SK-N-SH (cell line): ENCODE results near the gene PAX9. TPM values are rescaled to one million over a fixed set of nuclear protein-coding genes. Genes with fewer than 3 reads are reported as not detected.

Experiments used
- CTCF ChIA-PET: fragments of 300-600, 350-600 bp; formaldehyde crosslinking; extraction: SDS; loops from one replicate; lab custom pipeline; 2021; lab: Yijun Ruan, JAX
- POLR2A ChIA-PET: fragments of 350-600 bp; sonication (Branson Sonifier 250); formaldehyde crosslinking; extraction: SDS; loops from one replicate; lab custom pipeline; 2020; ENCODE audit warnings: antibody characterized with exemption, inconsistent platforms; lab: Yijun Ruan, JAX
- DNase-seq: peaks from one replicate; pipeline ENCODE4 v3.0.0; 2012
- H2AFZ ChIP-seq: fragments of 200-600 bp; sonication (generic); 2 replicates; pipeline ENCODE4 v1.8.1; 2016; ENCODE audit warnings: antibody characterized with exemption, mild to moderate bottlenecking, low read depth
- H3F3A ChIP-seq: fragments of 200-600 bp; sonication (generic); replicated peaks from 2 replicates; pipeline ENCODE3; 2016; ENCODE audit warnings: antibody characterized with exemption, mild to moderate bottlenecking; ENCODE audit not compliant: insufficient read depth
- H3K27ac ChIP-seq, 2 experiments: fragments of 200-500 bp in 1 of 2; fragments of 200-600 bp in 1 of 2; sonication (Bioruptor generic) in 1 of 2; sonication (generic), shearing (Covaris generic) in 1 of 2; 2 replicates each; pipeline versions ENCODE4 v1.5.1 to v1.6.1; 2014 to 2016; ENCODE audit warnings: low read depth in 2 of 2, inconsistent platforms in 1 of 2, low read length in 1 of 2, mild to moderate bottlenecking in 1 of 2, mixed read lengths in 1 of 2
- H3K27me3 ChIP-seq: fragments of 200-600 bp; sonication (generic), shearing (Covaris generic); 2 replicates; pipeline ENCODE4 v1.6.1; 2016; ENCODE audit warnings: mixed run types; ENCODE audit not compliant: insufficient read depth
- H3K36me3 ChIP-seq, 2 experiments: fragments of 200-500 bp in 1 of 2; fragments of 200-600 bp in 1 of 2; sonication (Bioruptor generic) in 1 of 2; sonication (generic) in 1 of 2; replicated peaks in 1 of 2; 2 replicates each; pipeline versions ENCODE3 to v1.5.1; 2014 to 2016; ENCODE audit warnings: low read length in 1 of 2, mild to moderate bottlenecking in 1 of 2; ENCODE audit not compliant: insufficient read depth in 2 of 2, control insufficient read depth in 1 of 2
- H3K4me1 ChIP-seq, 2 experiments: fragments of 200-500 bp in 1 of 2; fragments of 200-600 bp in 1 of 2; sonication (Bioruptor generic) in 1 of 2; sonication (generic), shearing (Covaris generic) in 1 of 2; 2 replicates each; pipeline versions ENCODE4 v1.5.1 to v1.6.1; 2014 to 2016; ENCODE audit warnings: low read depth in 1 of 2, low read length in 1 of 2, mixed run types in 1 of 2; ENCODE audit not compliant: insufficient read depth in 2 of 2, control insufficient read depth in 1 of 2
- H3K4me2 ChIP-seq: fragments of 200-600 bp; sonication (generic), shearing (Covaris generic); 2 replicates; pipeline ENCODE4 v1.6.1; 2017; ENCODE audit warnings: mixed run types
- H3K4me3 ChIP-seq, 2 experiments: fragments of 200-500 bp in 1 of 2; fragments of 200-600 bp in 1 of 2; sonication (Bioruptor generic) in 1 of 2; sonication (generic), shearing (Covaris generic) in 1 of 2; 2 replicates each; pipeline versions ENCODE4 v1.5.1 to v1.8.1; 2014 to 2016; ENCODE audit warnings: low read depth in 2 of 2, inconsistent platforms in 1 of 2, low read length in 1 of 2, mild to moderate bottlenecking in 1 of 2, mixed read lengths in 1 of 2, moderate library complexity in 1 of 2
- H3K79me2 ChIP-seq: fragments of 200-600 bp; sonication (generic); 2 replicates; pipeline ENCODE4 v1.8.1; 2017; ENCODE audit warnings: mild to moderate bottlenecking; ENCODE audit not compliant: insufficient read depth
- H3K9ac ChIP-seq: fragments of 200-600 bp; sonication (generic); 2 replicates; pipeline ENCODE4 v1.6.1; 2017; ENCODE audit warnings: mixed run types
- H3K9me2 ChIP-seq: fragments of 200-600 bp; sonication (generic); 2 replicates; pipeline ENCODE4 v1.6.1; 2017; ENCODE audit warnings: mixed run types
- H3K9me3 ChIP-seq: fragments of 200-600 bp; sonication (generic); 2 replicates; pipeline ENCODE4 v1.6.1; 2017; ENCODE audit warnings: mixed run types, mild to moderate bottlenecking, moderate library complexity
- H4K20me1 ChIP-seq: fragments of 200-600 bp; sonication (generic); 2 replicates; pipeline ENCODE4 v1.6.1; 2017; ENCODE audit warnings: mild to moderate bottlenecking, mixed run types; ENCODE audit not compliant: insufficient read depth
- ELF1 ChIP-seq: IDR thresholded peaks from 2 replicates; pipeline ENCODE4 v1.4.0; 2012
- EZH2phosphoT487 ChIP-seq: fragments of 200-600 bp; sonication (generic); IDR thresholded peaks from 2 replicates; pipeline ENCODE4 v1.6.1; 2017; ENCODE audit warnings: low read depth, mixed run types, mild to moderate bottlenecking, antibody characterized with exemption, moderate library complexity, borderline replicate concordance
- FOSL2 ChIP-seq: IDR thresholded peaks from 2 replicates; pipeline ENCODE4 v1.4.0; 2012; ENCODE audit warnings: low read depth, mild to moderate bottlenecking, moderate library complexity, borderline replicate concordance
- FOXJ3 ChIP-seq: sonication (generic); formaldehyde crosslinking; IDR thresholded peaks from 2 replicates; pipeline ENCODE4 v1.5.1; 2020; ENCODE audit warnings: mild to moderate bottlenecking, missing genetic modification reagents
- FOXM1 ChIP-seq: IDR thresholded peaks from 2 replicates; pipeline ENCODE4 v1.4.0; 2012; ENCODE audit warnings: low read depth, mild to moderate bottlenecking
- GATA2 ChIP-seq: sonication (generic); formaldehyde crosslinking; IDR thresholded peaks from 2 replicates; pipeline ENCODE4 v1.5.0; 2020; ENCODE audit warnings: mild to moderate bottlenecking, missing genetic modification reagents
- JUND ChIP-seq: IDR thresholded peaks from 2 replicates; pipeline ENCODE4 v1.4.0; 2012
- MXI1 ChIP-seq: IDR thresholded peaks from 2 replicates; pipeline ENCODE4 v1.6.1; 2012; ENCODE audit warnings: mild to moderate bottlenecking, low read depth, low read length, improper control_type of control experiment
- NFIC ChIP-seq: IDR thresholded peaks from 2 replicates; pipeline ENCODE4 v1.4.0; 2012; ENCODE audit warnings: borderline replicate concordance
- NRF1 ChIP-seq: IDR thresholded peaks from 2 replicates; pipeline ENCODE4 v1.6.1; 2012; ENCODE audit warnings: low read depth, mild to moderate bottlenecking, low read length
- RAD21 ChIP-seq: IDR thresholded peaks from 2 replicates; pipeline ENCODE4 v1.6.1; 2012; ENCODE audit warnings: mild to moderate bottlenecking, low read length
- RFX5 ChIP-seq: IDR thresholded peaks from 2 replicates; pipeline ENCODE4 v1.6.1; 2012; ENCODE audit warnings: mild to moderate bottlenecking, improper control_type of control experiment, low read length
- SMC3 ChIP-seq: IDR thresholded peaks from 2 replicates; pipeline ENCODE4 v1.6.1; 2012; ENCODE audit warnings: low read depth, low read length, improper control_type of control experiment
- TAF1 ChIP-seq: IDR thresholded peaks from 2 replicates; pipeline ENCODE4 v1.6.1; 2012; ENCODE audit warnings: low read depth, mild to moderate bottlenecking, low read length, moderate library complexity, borderline replicate concordance
- TEAD4 ChIP-seq: IDR thresholded peaks from 2 replicates; pipeline ENCODE4 v1.4.0; 2012; ENCODE audit warnings: mild to moderate bottlenecking, borderline replicate concordance; ENCODE audit not compliant: insufficient read depth
- YY1 ChIP-seq: IDR thresholded peaks from 2 replicates; pipeline ENCODE4 v1.4.0; 2012; ENCODE audit warnings: low read depth, mild to moderate bottlenecking
- ZBTB33 ChIP-seq: IDR thresholded peaks from 2 replicates; pipeline ENCODE4 v1.4.0; 2012; ENCODE audit warnings: low read depth, borderline replicate concordance
- WGBS: methylation state at CpG from one replicate; pipeline ENCODE4 v1.1.6; 2017; ENCODE audit warnings: low lambda C conversion rate; 5-methylcytosine and 5-hydroxymethylcytosine counted together
- polyA plus RNA-seq, 3 experiments: library from polyadenylated mRNA; depleted of rRNA; stranded (reverse); fragments of >200 nt; gene quantifications; 2 replicates each; pipeline ENCODE4 v1.2.3, GENCODE V29; 2012
- TF ChIP-seq, protein P1 (sequence below): IDR thresholded peaks from 2 replicates; pipeline ENCODE4 v1.4.0; 2012; ENCODE audit warnings: low read depth
- TF ChIP-seq, protein P2 (sequence below): IDR thresholded peaks from 2 replicates; pipeline ENCODE4 v1.6.1; 2012; ENCODE audit warnings: mild to moderate bottlenecking, low read depth, low read length, moderate library complexity
- TF ChIP-seq, protein P3 (sequence below): fragments of 150-350 bp; IDR thresholded peaks from 2 replicates; pipeline ENCODE4 v1.6.1; 2016; ENCODE audit warnings: mild to moderate bottlenecking, low read depth, low read length

Gene PAX9
- polyA plus RNA-seq, 1 of the 3 experiments (the other 2 are of a cell fraction) = not detected

DNA sequence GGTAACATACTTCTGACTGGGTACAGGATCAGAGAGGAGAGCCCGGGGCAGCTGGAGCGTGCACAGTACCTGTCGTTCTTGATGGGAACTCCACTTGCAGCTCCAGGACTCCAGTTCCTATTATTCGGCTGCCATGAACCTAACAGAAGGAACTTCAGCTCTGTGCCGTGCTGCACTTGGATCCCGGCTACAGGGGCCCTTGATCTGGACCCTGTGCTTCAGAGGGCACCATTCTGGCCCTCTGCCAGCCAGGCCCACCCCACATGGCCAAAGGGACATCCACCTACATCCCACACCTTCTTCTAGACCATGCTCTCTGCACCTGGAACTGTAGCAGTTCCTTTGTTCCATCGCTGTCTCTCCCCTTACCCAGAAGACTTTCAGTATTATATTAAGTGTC, 58.2 kb downstream of the PAX9 start:
- Histone ChIP-seq H3K27me3 (no peaks in the 10 kb centered on the region), H3K9me2 (no peaks in the 10 kb centered on the region), H3K4me3 (no peak overlapping the region), H3K9me3 (no peaks in the 10 kb centered on the region), H3K9ac (no peak overlapping the region), H3K4me1 (no peaks in the 10 kb centered on the region), H3K36me3 (no peaks in the 10 kb centered on the region), H3K4me2 (no peak overlapping the region), H3F3A (no peaks in the 10 kb centered on the region), H3K27ac (no peak overlapping the region), H2AFZ (no peak overlapping the region), H3K79me2 (no peaks in the 10 kb centered on the region), H4K20me1 (no peaks in the 10 kb centered on the region)
- 9% methylated on average over 4 of the region's 7 CpGs for WGBS
- DNase-seq = no peak
- ChIA-PET CTCF (no interaction called here), POLR2A (no interaction called here)
- no peak for TF ChIP-seq NFIC
- no peak for TF ChIP-seq FOXM1
- TF ChIP-seq YY1 = no peak
- TF ChIP-seq GATA2 (CRISPR knock-in tag) = no peak
- no peak for TF ChIP-seq TEAD4
- TF ChIP-seq RFX5 = no peak
- TF ChIP-seq, protein P1, sequence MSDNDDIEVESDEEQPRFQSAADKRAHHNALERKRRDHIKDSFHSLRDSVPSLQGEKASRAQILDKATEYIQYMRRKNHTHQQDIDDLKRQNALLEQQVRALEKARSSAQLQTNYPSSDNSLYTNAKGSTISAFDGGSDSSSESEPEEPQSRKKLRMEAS = no peak
- no peak for TF ChIP-seq ELF1
- TF ChIP-seq ZBTB33 = no peak
- no peak for TF ChIP-seq EZH2phosphoT487
- TF ChIP-seq MXI1 = no peak
- TF ChIP-seq NRF1 = no peak
- TF ChIP-seq, protein P2, sequence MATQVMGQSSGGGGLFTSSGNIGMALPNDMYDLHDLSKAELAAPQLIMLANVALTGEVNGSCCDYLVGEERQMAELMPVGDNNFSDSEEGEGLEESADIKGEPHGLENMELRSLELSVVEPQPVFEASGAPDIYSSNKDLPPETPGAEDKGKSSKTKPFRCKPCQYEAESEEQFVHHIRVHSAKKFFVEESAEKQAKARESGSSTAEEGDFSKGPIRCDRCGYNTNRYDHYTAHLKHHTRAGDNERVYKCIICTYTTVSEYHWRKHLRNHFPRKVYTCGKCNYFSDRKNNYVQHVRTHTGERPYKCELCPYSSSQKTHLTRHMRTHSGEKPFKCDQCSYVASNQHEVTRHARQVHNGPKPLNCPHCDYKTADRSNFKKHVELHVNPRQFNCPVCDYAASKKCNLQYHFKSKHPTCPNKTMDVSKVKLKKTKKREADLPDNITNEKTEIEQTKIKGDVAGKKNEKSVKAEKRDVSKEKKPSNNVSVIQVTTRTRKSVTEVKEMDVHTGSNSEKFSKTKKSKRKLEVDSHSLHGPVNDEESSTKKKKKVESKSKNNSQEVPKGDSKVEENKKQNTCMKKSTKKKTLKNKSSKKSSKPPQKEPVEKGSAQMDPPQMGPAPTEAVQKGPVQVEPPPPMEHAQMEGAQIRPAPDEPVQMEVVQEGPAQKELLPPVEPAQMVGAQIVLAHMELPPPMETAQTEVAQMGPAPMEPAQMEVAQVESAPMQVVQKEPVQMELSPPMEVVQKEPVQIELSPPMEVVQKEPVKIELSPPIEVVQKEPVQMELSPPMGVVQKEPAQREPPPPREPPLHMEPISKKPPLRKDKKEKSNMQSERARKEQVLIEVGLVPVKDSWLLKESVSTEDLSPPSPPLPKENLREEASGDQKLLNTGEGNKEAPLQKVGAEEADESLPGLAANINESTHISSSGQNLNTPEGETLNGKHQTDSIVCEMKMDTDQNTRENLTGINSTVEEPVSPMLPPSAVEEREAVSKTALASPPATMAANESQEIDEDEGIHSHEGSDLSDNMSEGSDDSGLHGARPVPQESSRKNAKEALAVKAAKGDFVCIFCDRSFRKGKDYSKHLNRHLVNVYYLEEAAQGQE = no peak
- TF ChIP-seq RAD21 = no peak
- no peak for TF ChIP-seq JUND
- no peak for TF ChIP-seq FOSL2
- no peak for TF ChIP-seq SMC3
- TF ChIP-seq, protein P3, sequence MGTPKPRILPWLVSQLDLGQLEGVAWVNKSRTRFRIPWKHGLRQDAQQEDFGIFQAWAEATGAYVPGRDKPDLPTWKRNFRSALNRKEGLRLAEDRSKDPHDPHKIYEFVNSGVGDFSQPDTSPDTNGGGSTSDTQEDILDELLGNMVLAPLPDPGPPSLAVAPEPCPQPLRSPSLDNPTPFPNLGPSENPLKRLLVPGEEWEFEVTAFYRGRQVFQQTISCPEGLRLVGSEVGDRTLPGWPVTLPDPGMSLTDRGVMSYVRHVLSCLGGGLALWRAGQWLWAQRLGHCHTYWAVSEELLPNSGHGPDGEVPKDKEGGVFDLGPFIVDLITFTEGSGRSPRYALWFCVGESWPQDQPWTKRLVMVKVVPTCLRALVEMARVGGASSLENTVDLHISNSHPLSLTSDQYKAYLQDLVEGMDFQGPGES = no peak
- TF ChIP-seq TAF1 = no peak
- no peak for TF ChIP-seq FOXJ3 (CRISPR knock-in tag)
